Measurements from ENCODE around the gene NUDT2. TPM values are rescaled to one million over a fixed set of nuclear protein-coding genes. Genes with fewer than 3 reads are reported as not detected.
"Not testable (repeated sequence)": the region's sequence is repeated elsewhere in the genome, so short reads cannot be mapped to it uniquely, and the experiment has no call there.

Gene NUDT2
- total and polyA plus RNA-seq, 4 donors, result 13.6 to 38.3 (median 22.3) TPM

GRCh38 chr9:34331196-34331595, 1.8 kb downstream of the NUDT2 start:
- no peak overlapping the region for H3K4me3 ChIP-seq (ENCODE audit: low read length in 2 of 2)
- H3K9me3 ChIP-seq (ENCODE audit: control insufficient read depth, low read length), result no peaks in the 10 kb centered on the region
- no peaks in the 10 kb centered on the region for H3K36me3 ChIP-seq (ENCODE audit: control insufficient read depth in 1 of 2, insufficient read depth in 2 of 2, low read length in 1 of 2)
- 79 to 91% methylated on average over 1 of the region's 1 CpG for WGBS, 2 donors
- DNase-seq, result no peak
- intact Hi-C loops (cut with DNase I), result loop anchor here in 1 of 2 donors (10.0 kb wide), 1 partner anchor 264 kb away; no protein-coding TSS in a partner anchor
- H3K27ac ChIP-seq (ENCODE audit: low read depth in 1 of 2, low read length in 2 of 2), result no peak overlapping the region
- H3K4me1 ChIP-seq (ENCODE audit: control insufficient read depth in 1 of 2, insufficient read depth in 2 of 2, low read length in 2 of 2), result no peaks in the 10 kb centered on the region
- ATAC-seq (ENCODE audit: low FRiP score), result no peak
- H3K27me3 ChIP-seq (ENCODE audit: control insufficient read depth in 1 of 2, insufficient read depth in 2 of 2, low read length in 1 of 2), result no peaks in the 10 kb centered on the region

GRCh38 chr9:34332076-34332964, 3.0 kb downstream of the NUDT2 start:
- 19 to 22% methylated on average over 7 of the region's 7 CpGs for WGBS, 2 donors
- Histone ChIP-seq H3K27ac (ENCODE audit: low read depth in 1 of 2, low read length in 2 of 2) (no peak overlapping the region), H3K27me3 (ENCODE audit: control insufficient read depth in 1 of 2, insufficient read depth in 2 of 2, low read length in 1 of 2) (no peaks in the 10 kb centered on the region), H3K4me3 (ENCODE audit: low read length in 2 of 2) (no peak overlapping the region), H3K9me3 (ENCODE audit: control insufficient read depth, low read length) (no peaks in the 10 kb centered on the region), H3K4me1 (ENCODE audit: control insufficient read depth in 1 of 2, insufficient read depth in 2 of 2, low read length in 2 of 2) (no peaks in the 10 kb centered on the region), H3K36me3 (ENCODE audit: control insufficient read depth in 1 of 2, insufficient read depth in 2 of 2, low read length in 1 of 2) (no peaks in the 10 kb centered on the region)
- intact Hi-C loops (cut with DNase I), result loop anchor here (1.0 to 10.0 kb wide), 3 partner anchors 46 to 262 kb away; no protein-coding TSS in a partner anchor
- ATAC-seq (ENCODE audit: low FRiP score) (no peak), DNase-seq (no peak)

GRCh38 chr9:34333836-34334235, 4.5 kb downstream of the NUDT2 start:
- Histone ChIP-seq H3K9me3 (ENCODE audit: control insufficient read depth, low read length) (no peaks in the 10 kb centered on the region), H3K4me3 (ENCODE audit: low read length in 2 of 2) (no peak overlapping the region), H3K27ac (ENCODE audit: low read depth in 1 of 2, low read length in 2 of 2) (no peak overlapping the region), H3K4me1 (ENCODE audit: control insufficient read depth in 1 of 2, insufficient read depth in 2 of 2, low read length in 2 of 2) (no peaks in the 10 kb centered on the region), H3K27me3 (ENCODE audit: control insufficient read depth in 1 of 2, insufficient read depth in 2 of 2, low read length in 1 of 2) (no peaks in the 10 kb centered on the region), H3K36me3 (ENCODE audit: control insufficient read depth in 1 of 2, insufficient read depth in 2 of 2, low read length in 1 of 2) (no peaks in the 10 kb centered on the region)
- intact Hi-C loops (cut with DNase I), result loop anchor here (2.0 to 10.0 kb wide), 2 partner anchors 45 to 261 kb away; no protein-coding TSS in a partner anchor
- DNase-seq (no peak), ATAC-seq (ENCODE audit: low FRiP score) (no peak)
- 67 to 69% methylated on average over 3 of the region's 3 CpGs for WGBS, 2 donors

- no peaks in the 10 kb centered on the region for H3K36me3 ChIP-seq (ENCODE audit: control insufficient read depth in 1 of 2, insufficient read depth in 2 of 2, low read length in 1 of 2)
- ATAC-seq (ENCODE audit: low FRiP score) (no peak), DNase-seq (no peak)
- no peak overlapping the region for H3K27ac ChIP-seq (ENCODE audit: low read depth in 1 of 2, low read length in 2 of 2)
- no peaks in the 10 kb centered on the region for H3K27me3 ChIP-seq (ENCODE audit: control insufficient read depth in 1 of 2, insufficient read depth in 2 of 2, low read length in 1 of 2)
- H3K4me3 ChIP-seq (ENCODE audit: low read length in 2 of 2), result no peak overlapping the region
- no peaks in the 10 kb centered on the region for H3K4me1 ChIP-seq (ENCODE audit: control insufficient read depth in 1 of 2, insufficient read depth in 2 of 2, low read length in 2 of 2)
- intact Hi-C loops (cut with DNase I), result loop anchor here in 1 of 2 donors (10.0 kb wide), 1 partner anchor 260 kb away; no protein-coding TSS in a partner anchor
- no peaks in the 10 kb centered on the region for H3K9me3 ChIP-seq (ENCODE audit: control insufficient read depth, low read length)
- 38 to 58% methylated on average over 1 of the region's 1 CpG for WGBS, 2 donors
Observed at GRCh38 chr9:34334337-34334824, 5.0 kb downstream of the NUDT2 start.

GRCh38 chr9:34334916-34335315, 5.5 kb downstream of the NUDT2 start:
- no peak for DNase-seq
- 91 to 93% methylated on average over 2 of the region's 2 CpGs for WGBS, 2 donors
- no peak overlapping the region for H3K4me3 ChIP-seq (ENCODE audit: low read length in 2 of 2)

GRCh38 chr9:34335376-34335775, 6.0 kb downstream of the NUDT2 start:
- no peaks in the 10 kb centered on the region for H3K4me1 ChIP-seq (ENCODE audit: control insufficient read depth in 1 of 2, insufficient read depth in 2 of 2, low read length in 2 of 2)
- intact Hi-C loops (cut with DNase I), result loop anchor here (5.0 to 10.0 kb wide), 2 partner anchors 259 to 267 kb away; no protein-coding TSS in a partner anchor

More at GRCh38 chr9:34334916-34335315, 5.5 kb downstream of the NUDT2 start:
- Histone ChIP-seq H3K27me3 (ENCODE audit: control insufficient read depth in 1 of 2, insufficient read depth in 2 of 2, low read length in 1 of 2) (no peaks in the 10 kb centered on the region), H3K36me3 (ENCODE audit: control insufficient read depth in 1 of 2, insufficient read depth in 2 of 2, low read length in 1 of 2) (no peaks in the 10 kb centered on the region), H3K9me3 (ENCODE audit: control insufficient read depth, low read length) (no peaks in the 10 kb centered on the region), H3K27ac (ENCODE audit: low read depth in 1 of 2, low read length in 2 of 2) (no peak overlapping the region), H3K4me1 (ENCODE audit: control insufficient read depth in 1 of 2, insufficient read depth in 2 of 2, low read length in 2 of 2) (no peaks in the 10 kb centered on the region)
- intact Hi-C loops (cut with DNase I), result loop anchor here (5.0 to 10.0 kb wide), 2 partner anchors 260 to 267 kb away; no protein-coding TSS in a partner anchor
- ATAC-seq (ENCODE audit: low FRiP score), result no peak

GRCh38 chr9:34337403-34337802, 8.0 kb downstream of the NUDT2 start:
- ATAC-seq (ENCODE audit: low FRiP score), result no peak
- Histone ChIP-seq H3K4me1 (ENCODE audit: control insufficient read depth in 1 of 2, insufficient read depth in 2 of 2, low read length in 2 of 2) (no peaks in the 10 kb centered on the region), H3K27me3 (ENCODE audit: control insufficient read depth in 1 of 2, insufficient read depth in 2 of 2, low read length in 1 of 2) (no peaks in the 10 kb centered on the region), H3K27ac (ENCODE audit: low read depth in 1 of 2, low read length in 2 of 2) (no peak overlapping the region), H3K9me3 (ENCODE audit: control insufficient read depth, low read length) (no peaks in the 10 kb centered on the region), H3K4me3 (ENCODE audit: low read length in 2 of 2) (no peak overlapping the region), H3K36me3 (ENCODE audit: control insufficient read depth in 1 of 2, insufficient read depth in 2 of 2, low read length in 1 of 2) (peaks cover 0 to 1% of the 10 kb centered on the region in 2 donors)
- 94 to 95% methylated on average over 2 of the region's 2 CpGs for WGBS, 2 donors
- DNase-seq, result no peak
- intact Hi-C loops (cut with DNase I), result loop anchor here (5.0 to 10.0 kb wide), 2 partner anchors 257 to 265 kb away; no protein-coding TSS in a partner anchor

More at GRCh38 chr9:34335376-34335775, 6.0 kb downstream of the NUDT2 start:
- Histone ChIP-seq H3K27me3 (ENCODE audit: control insufficient read depth in 1 of 2, insufficient read depth in 2 of 2, low read length in 1 of 2) (no peaks in the 10 kb centered on the region), H3K9me3 (ENCODE audit: control insufficient read depth, low read length) (no peaks in the 10 kb centered on the region), H3K36me3 (ENCODE audit: control insufficient read depth in 1 of 2, insufficient read depth in 2 of 2, low read length in 1 of 2) (peaks cover 0 to 1% of the 10 kb centered on the region in 2 donors), H3K27ac (ENCODE audit: low read depth in 1 of 2, low read length in 2 of 2) (no peak overlapping the region), H3K4me3 (ENCODE audit: low read length in 2 of 2) (no peak overlapping the region)
- 82 to 87% methylated on average over 4 of the region's 4 CpGs for WGBS, 2 donors
- no peak for ATAC-seq (ENCODE audit: low FRiP score)
- no peak for DNase-seq

GRCh38 chr9:34338079-34338478, 8.7 kb downstream of the NUDT2 start:
- H3K4me3 ChIP-seq (ENCODE audit: low read length in 2 of 2); H3K9me3 ChIP-seq (ENCODE audit: control insufficient read depth, low read length); H3K27ac ChIP-seq (ENCODE audit: low read depth in 1 of 2, low read length in 2 of 2); DNase-seq; H3K27me3 ChIP-seq (ENCODE audit: control insufficient read depth in 1 of 2, insufficient read depth in 2 of 2, low read length in 1 of 2); H3K36me3 ChIP-seq (ENCODE audit: control insufficient read depth in 1 of 2, insufficient read depth in 2 of 2, low read length in 1 of 2); ATAC-seq (ENCODE audit: low FRiP score); H3K4me1 ChIP-seq (ENCODE audit: control insufficient read depth in 1 of 2, insufficient read depth in 2 of 2, low read length in 2 of 2): not testable (repeated sequence)
- intact Hi-C loops (cut with DNase I), result loop anchor here (5.0 to 10.0 kb wide), 2 partner anchors 257 to 264 kb away; no protein-coding TSS in a partner anchor
